ENCODE measurements around the gene PHACTR2.

DNA sequence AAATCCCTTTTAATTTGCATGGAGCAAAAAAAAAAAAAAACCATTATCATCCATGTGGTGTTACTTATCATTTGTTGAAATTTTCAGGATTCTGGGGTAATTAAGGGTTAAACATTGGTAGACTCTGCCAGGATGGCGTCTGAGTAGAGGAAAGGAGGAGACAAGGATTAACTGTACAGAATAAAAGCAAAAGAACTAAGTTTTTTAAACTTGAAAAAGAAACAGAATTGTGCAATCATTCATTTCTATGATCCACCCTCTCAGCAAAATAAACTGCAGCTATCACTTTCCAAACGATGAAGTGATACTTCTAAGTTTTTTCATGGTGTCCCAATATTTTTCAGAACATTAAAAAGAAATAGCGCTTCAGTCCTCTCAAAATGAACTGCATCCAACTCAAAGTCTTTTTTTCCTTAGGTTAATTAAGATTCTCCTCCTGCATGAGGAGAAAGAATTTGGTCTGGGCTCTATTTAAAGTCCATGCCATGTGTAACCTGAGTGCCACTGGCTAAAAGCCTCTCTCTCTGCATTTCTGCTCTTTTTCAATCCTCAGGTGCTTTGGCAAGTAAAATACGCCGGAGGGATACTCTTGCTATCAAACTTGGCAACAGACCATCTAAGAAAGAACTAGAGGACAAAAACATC is 95.9 kb downstream of the PHACTR2 start:
- TF ChIP-seq CTCF (IDR thresholded peaks at IDR 0.05), result no peak
- no peak for TF ChIP-seq POLR2A (IDR thresholded peaks at IDR 0.05)

Data from heart left ventricle (tissue), 13 donors.